ENCODE results near the gene MRPS30. TPM values are rescaled to one million over a fixed set of nuclear protein-coding genes. Genes with fewer than 3 reads are reported as not detected.

Gene MRPS30
- total and polyA plus RNA-seq, 10 of the 15 experiments (the other 5 are each of a cell fraction or from before 2014, with no cell fraction given) = 18.5 to 99.2 (median 61.8) TPM

DNA sequence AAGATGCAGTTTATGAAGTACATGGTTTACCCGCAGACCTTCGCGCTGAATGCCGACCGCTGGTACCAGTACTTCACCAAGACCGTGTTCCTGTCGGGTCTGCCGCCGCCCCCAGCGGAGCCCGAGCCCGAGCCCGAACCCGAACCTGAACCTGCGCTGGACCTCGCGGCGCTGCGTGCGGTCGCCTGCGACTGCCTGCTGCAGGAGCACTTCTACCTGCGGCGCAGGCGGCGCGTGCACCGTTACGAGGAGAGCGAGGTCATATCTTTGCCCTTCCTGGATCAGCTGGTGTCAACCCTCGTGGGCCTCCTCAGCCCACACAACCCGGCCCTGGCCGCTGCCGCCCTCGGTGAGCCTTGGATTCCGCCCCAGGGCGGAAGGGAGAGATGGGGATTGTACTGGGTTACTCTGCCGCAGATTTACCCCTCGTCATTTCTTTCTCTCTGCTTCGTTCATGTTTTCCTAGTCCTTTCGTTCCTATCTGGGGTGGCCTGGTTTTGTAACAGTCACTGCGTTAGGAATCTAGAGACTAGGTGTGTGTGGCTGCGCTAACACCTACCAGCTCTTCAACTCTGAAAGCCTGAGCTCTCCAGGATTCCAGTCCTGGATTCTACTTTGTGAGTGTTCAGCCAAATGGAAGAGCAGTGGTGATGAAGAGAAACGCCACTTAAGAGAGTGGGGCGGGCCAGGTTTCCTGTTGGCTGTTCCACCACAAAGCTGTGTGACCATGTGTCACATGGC, 638 bp downstream of the MRPS30 start:
- no peaks in the 10 kb centered on the region for H3K27me3 ChIP-seq (replicated peaks in 1 of 2; ENCODE audit: control insufficient read depth in 2 of 2, insufficient read depth in 2 of 2, low read length in 1 of 2)
- ATAC-seq (peak; percentile 73), DNase-seq (ENCODE audit: low read depth, low spot score) (no peak), FAIRE-seq (no peak)
- H2AFZ ChIP-seq (ENCODE audit: control insufficient read depth, low read depth, low read length) = peak overlapping the region; percentile 80
- peak overlapping the region; percentile 84 for H3K27ac ChIP-seq (ENCODE audit: control insufficient read depth, insufficient read depth)
- no TSS peak for BruUV-seq (replicated peaks)
- intact Hi-C loops (cut with micrococcal nuclease; ENCODE audit: unreplicated experiment) = loop anchor here (2.0 to 10.0 kb wide), 2 partner anchors 65 to 125 kb away; no protein-coding TSS in a partner anchor
- ChIA-PET POLR2A (no interaction called here), RAD21 (ENCODE audit: unreplicated experiment) (no interaction called here), SMC1A (ENCODE audit: uncharacterized antibody, unreplicated experiment) (interaction anchor here (0.8 to 1.0 kb wide), 2 partner anchors 10 to 435 kb away, joined by 3 read pairs; no protein-coding TSS in a partner anchor), CTCF (interaction anchor here (0.7 kb wide), 1 partner anchor 54 kb away, joined by 3 read pairs; no protein-coding TSS in a partner anchor)
- H3K4me1 ChIP-seq (ENCODE audit: control insufficient read depth, insufficient read depth, low read length) = peaks cover 3% of the 10 kb centered on the region; the same call in 1 of the 2 replicates
- H3K4me3 ChIP-seq = peak overlapping the region; percentile 90
- in situ Hi-C loops (cut with MboI) = no loop called here
- H4K20me1 ChIP-seq (ENCODE audit: control insufficient read depth, insufficient read depth) = no peaks in the 10 kb centered on the region
- H3K9ac ChIP-seq (ENCODE audit: control insufficient read depth, insufficient read depth, low read length) = peak overlapping the region; percentile 91
- peaks cover 0 to 19% of the 10 kb centered on the region in 2 experiments; a peak in 3 of 4 replicates for H3K36me3 ChIP-seq (ENCODE audit: control insufficient read depth in 2 of 2, insufficient read depth in 2 of 2, low read length in 1 of 2)
- 2% methylated on average over 35 of the region's 45 CpGs for WGBS (ENCODE audit: insufficient coverage, insufficient replicate concordance, low lambda C conversion rate, missing lambda C conversion rate)
- peak overlapping the region; percentile 87 for H3K4me2 ChIP-seq (ENCODE audit: control insufficient read depth, insufficient read depth)
- peaks cover 47% of the 10 kb centered on the region for H3K79me2 ChIP-seq (ENCODE audit: control insufficient read depth, insufficient read depth, low read length)
- no peaks in the 10 kb centered on the region; the same call in 2 of the 3 replicates for H3K9me3 ChIP-seq (replicated peaks; ENCODE audit: control insufficient read depth, insufficient read depth, low read length)
- TF ChIP-seq TBL1XR1 (IDR thresholded peaks at IDR 0.05; ENCODE audit: low read depth, low read length) = 0 out of 2 replicates have a peak, but pooled peaks have one; percentile 19
- TF ChIP-seq NFIC (IDR thresholded peaks at IDR 0.05; ENCODE audit: low read depth, low read length) = no peak
- TF ChIP-seq RAD51 (IDR thresholded peaks at IDR 0.05) = no peak; the same call in 1 of the 2 replicates
- no peak for TF ChIP-seq NFXL1 (IDR thresholded peaks at IDR 0.05; ENCODE audit: borderline replicate concordance)
- no peak for TF ChIP-seq HDAC2 (IDR thresholded peaks at IDR 0.05)
- TF ChIP-seq CREB1 (IDR thresholded peaks at IDR 0.05; ENCODE audit: low read depth) = no peak
- 0 out of 4 replicates have a peak, but pooled peaks of 1 of the 2 experiments have one; percentile 9 for TF ChIP-seq BHLHE40 (IDR thresholded peaks at IDR 0.05; ENCODE audit: borderline replicate concordance in 1 of 2, low read depth in 2 of 2, low read length in 1 of 2)
- TF ChIP-seq SIN3A (IDR thresholded peaks at IDR 0.05; ENCODE audit: low read depth, low read length) = no peak
- TF ChIP-seq, protein P1, sequence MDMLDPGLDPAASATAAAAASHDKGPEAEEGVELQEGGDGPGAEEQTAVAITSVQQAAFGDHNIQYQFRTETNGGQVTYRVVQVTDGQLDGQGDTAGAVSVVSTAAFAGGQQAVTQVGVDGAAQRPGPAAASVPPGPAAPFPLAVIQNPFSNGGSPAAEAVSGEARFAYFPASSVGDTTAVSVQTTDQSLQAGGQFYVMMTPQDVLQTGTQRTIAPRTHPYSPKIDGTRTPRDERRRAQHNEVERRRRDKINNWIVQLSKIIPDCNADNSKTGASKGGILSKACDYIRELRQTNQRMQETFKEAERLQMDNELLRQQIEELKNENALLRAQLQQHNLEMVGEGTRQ (IDR thresholded peaks at IDR 0.05; ENCODE audit: borderline replicate concordance, low read depth, low read length) = no peak
- TF ChIP-seq, protein P2, sequence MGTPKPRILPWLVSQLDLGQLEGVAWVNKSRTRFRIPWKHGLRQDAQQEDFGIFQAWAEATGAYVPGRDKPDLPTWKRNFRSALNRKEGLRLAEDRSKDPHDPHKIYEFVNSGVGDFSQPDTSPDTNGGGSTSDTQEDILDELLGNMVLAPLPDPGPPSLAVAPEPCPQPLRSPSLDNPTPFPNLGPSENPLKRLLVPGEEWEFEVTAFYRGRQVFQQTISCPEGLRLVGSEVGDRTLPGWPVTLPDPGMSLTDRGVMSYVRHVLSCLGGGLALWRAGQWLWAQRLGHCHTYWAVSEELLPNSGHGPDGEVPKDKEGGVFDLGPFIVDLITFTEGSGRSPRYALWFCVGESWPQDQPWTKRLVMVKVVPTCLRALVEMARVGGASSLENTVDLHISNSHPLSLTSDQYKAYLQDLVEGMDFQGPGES (IDR thresholded peaks at IDR 0.05) = no peak
- TF ChIP-seq, protein P3, sequence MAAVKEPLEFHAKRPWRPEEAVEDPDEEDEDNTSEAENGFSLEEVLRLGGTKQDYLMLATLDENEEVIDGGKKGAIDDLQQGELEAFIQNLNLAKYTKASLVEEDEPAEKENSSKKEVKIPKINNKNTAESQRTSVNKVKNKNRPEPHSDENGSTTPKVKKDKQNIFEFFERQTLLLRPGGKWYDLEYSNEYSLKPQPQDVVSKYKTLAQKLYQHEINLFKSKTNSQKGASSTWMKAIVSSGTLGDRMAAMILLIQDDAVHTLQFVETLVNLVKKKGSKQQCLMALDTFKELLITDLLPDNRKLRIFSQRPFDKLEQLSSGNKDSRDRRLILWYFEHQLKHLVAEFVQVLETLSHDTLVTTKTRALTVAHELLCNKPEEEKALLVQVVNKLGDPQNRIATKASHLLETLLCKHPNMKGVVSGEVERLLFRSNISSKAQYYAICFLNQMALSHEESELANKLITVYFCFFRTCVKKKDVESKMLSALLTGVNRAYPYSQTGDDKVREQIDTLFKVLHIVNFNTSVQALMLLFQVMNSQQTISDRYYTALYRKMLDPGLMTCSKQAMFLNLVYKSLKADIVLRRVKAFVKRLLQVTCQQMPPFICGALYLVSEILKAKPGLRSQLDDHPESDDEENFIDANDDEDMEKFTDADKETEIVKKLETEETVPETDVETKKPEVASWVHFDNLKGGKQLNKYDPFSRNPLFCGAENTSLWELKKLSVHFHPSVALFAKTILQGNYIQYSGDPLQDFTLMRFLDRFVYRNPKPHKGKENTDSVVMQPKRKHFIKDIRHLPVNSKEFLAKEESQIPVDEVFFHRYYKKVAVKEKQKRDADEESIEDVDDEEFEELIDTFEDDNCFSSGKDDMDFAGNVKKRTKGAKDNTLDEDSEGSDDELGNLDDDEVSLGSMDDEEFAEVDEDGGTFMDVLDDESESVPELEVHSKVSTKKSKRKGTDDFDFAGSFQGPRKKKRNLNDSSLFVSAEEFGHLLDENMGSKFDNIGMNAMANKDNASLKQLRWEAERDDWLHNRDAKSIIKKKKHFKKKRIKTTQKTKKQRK (IDR thresholded peaks at IDR 0.05; ENCODE audit: low read depth, low read length) = no peak
- peak; percentile 1 for TF ChIP-seq LARP7 (IDR thresholded peaks at IDR 0.05)
- TF ChIP-seq BRCA1 (IDR thresholded peaks at IDR 0.05; ENCODE audit: low read depth, low read length) = no peak
- TF ChIP-seq, protein P4, sequence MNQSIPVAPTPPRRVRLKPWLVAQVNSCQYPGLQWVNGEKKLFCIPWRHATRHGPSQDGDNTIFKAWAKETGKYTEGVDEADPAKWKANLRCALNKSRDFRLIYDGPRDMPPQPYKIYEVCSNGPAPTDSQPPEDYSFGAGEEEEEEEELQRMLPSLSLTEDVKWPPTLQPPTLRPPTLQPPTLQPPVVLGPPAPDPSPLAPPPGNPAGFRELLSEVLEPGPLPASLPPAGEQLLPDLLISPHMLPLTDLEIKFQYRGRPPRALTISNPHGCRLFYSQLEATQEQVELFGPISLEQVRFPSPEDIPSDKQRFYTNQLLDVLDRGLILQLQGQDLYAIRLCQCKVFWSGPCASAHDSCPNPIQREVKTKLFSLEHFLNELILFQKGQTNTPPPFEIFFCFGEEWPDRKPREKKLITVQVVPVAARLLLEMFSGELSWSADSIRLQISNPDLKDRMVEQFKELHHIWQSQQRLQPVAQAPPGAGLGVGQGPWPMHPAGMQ (IDR thresholded peaks at IDR 0.05; ENCODE audit: borderline replicate concordance) = no peak
- no peak for TF ChIP-seq GABPA (IDR thresholded peaks at IDR 0.05; ENCODE audit: low read depth)
- TF ChIP-seq SMARCA5 (IDR thresholded peaks at IDR 0.05) = no peak

All from GM12878 (cell line).